ENCODE results near the gene RPS18. TPM values are rescaled to one million over a fixed set of nuclear protein-coding genes. Genes with fewer than 3 reads are reported as not detected.

The RPS18 gene
- total RNA-seq, 2 donors from 2014 or later = 2,541 to 3,009 TPM

DNA sequence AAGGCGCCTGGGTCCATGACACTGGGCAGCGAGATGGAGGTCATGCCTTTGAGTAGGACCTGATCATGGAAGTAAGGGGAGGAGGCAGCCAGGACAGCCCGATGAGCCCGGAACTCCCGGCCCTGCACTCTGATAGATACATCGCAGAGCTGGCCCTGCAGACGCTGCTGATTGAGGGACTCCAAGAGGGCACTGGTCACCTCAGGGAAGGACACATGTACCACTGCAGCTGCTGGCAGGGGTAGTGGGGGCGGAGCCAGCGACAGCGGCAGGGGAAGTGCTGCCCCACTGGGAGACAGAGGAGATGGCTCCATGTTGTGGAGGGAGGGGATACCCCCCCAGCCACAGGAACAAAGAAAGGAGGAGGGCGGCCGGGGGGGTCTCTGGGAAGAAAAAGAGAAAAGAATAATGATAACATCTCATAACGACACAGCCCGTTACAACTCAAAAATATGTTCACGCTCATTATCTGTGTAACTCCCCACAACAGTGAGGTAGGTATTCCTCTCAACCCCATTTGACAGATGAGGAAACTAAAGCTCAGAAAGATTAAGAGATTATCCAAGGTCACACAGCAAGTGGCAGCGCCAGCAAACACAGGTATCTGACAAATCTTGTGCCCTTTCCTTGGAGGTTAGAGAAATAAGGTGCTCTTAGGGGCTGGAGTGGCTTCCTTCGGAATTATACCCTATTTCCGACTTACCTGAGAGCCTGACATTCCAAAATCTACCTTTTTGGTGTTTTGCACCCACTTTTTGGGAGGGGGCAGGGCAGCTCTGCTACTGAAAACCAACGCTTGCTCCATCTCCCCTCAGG, 44.9 kb downstream of the RPS18 start:
- Histone ChIP-seq H3K4me1 (ENCODE audit: control insufficient read depth, insufficient read depth, low read length) (peaks cover 17% of the 10 kb centered on the region), H3K4me3 (ENCODE audit: low read length) (peak overlapping the region; percentile 43), H3K9ac (ENCODE audit: extremely low read depth, low read length, poor library complexity, severe bottlenecking) (no peak overlapping the region), H3K27ac (ENCODE audit: low read depth, low read length) (no peak overlapping the region), H3K27me3 (ENCODE audit: control insufficient read depth, insufficient read depth, low read length, poor library complexity, severe bottlenecking) (peaks cover 17% of the 10 kb centered on the region), H3K9me3 (ENCODE audit: control insufficient read depth, low read length) (no peaks in the 10 kb centered on the region), H3K36me3 (ENCODE audit: control insufficient read depth, insufficient read depth, low read length) (peaks cover 30% of the 10 kb centered on the region)
- WGBS, 2 experiments (ENCODE audit: insufficient coverage in 1 of 2, insufficient read length in 1 of 2) = 76 to 77% methylated on average over 14 to 17 of the region's 19 CpGs
- TF ChIP-seq, protein P1, sequence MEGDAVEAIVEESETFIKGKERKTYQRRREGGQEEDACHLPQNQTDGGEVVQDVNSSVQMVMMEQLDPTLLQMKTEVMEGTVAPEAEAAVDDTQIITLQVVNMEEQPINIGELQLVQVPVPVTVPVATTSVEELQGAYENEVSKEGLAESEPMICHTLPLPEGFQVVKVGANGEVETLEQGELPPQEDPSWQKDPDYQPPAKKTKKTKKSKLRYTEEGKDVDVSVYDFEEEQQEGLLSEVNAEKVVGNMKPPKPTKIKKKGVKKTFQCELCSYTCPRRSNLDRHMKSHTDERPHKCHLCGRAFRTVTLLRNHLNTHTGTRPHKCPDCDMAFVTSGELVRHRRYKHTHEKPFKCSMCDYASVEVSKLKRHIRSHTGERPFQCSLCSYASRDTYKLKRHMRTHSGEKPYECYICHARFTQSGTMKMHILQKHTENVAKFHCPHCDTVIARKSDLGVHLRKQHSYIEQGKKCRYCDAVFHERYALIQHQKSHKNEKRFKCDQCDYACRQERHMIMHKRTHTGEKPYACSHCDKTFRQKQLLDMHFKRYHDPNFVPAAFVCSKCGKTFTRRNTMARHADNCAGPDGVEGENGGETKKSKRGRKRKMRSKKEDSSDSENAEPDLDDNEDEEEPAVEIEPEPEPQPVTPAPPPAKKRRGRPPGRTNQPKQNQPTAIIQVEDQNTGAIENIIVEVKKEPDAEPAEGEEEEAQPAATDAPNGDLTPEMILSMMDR (conservative IDR thresholded peaks at IDR 0.05) = no peak
- peak; percentile 49 for DNase-seq
- Mint-ChIP-seq H3K4me3 (peak overlapping the region; percentile 87), H3K36me3 (ENCODE audit: low read depth) (peaks cover 36% of the 10 kb centered on the region), H3K27me3 (ENCODE audit: insufficient read depth) (peaks cover 13% of the 10 kb centered on the region), H3K27ac (peak overlapping the region; percentile 74), H3K4me1 (peaks cover 43% of the 10 kb centered on the region), H3K9me3 (no peaks in the 10 kb centered on the region)

DNA sequence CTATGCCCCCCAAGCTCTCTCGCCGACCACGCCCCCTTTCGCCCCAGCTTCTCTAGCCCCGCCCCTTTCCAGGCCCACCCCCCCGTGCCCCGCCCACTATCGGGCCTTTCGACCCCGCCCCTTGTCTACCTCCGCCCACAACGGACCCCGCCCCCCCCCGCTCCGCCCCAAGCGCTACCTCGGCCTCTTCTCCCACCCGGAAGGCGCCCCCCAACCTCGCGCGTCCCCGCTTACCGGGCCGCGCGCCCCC, 45.5 kb downstream of the RPS18 start:
- 0 to 1% methylated on average over 1 to 14 of the region's 27 CpGs for whole genome bisulfite sequencing, 2 experiments (ENCODE audit: insufficient coverage in 1 of 2, insufficient read length in 1 of 2)
- H3K4me1 ChIP-seq (ENCODE audit: control insufficient read depth, insufficient read depth, low read length) = peaks cover 17% of the 10 kb centered on the region
- H3K9me3 ChIP-seq (ENCODE audit: control insufficient read depth, low read length) = no peaks in the 10 kb centered on the region
- Mint-ChIP-seq H3K27me3 (ENCODE audit: insufficient read depth) (peaks cover 12% of the 10 kb centered on the region), H3K27ac (peak overlapping the region; percentile 74), H3K4me1 (peaks cover 43% of the 10 kb centered on the region), H3K36me3 (ENCODE audit: low read depth) (peaks cover 36% of the 10 kb centered on the region), H3K4me3 (peak overlapping the region; percentile 87), H3K9me3 (no peaks in the 10 kb centered on the region)
- peaks cover 30% of the 10 kb centered on the region for H3K36me3 ChIP-seq (ENCODE audit: control insufficient read depth, insufficient read depth, low read length)
- H3K27ac ChIP-seq (ENCODE audit: low read depth, low read length) = no peak overlapping the region
- peak overlapping the region; percentile 43 for H3K4me3 ChIP-seq (ENCODE audit: low read length)
- peaks cover 12% of the 10 kb centered on the region for H3K27me3 ChIP-seq (ENCODE audit: control insufficient read depth, insufficient read depth, low read length, poor library complexity, severe bottlenecking)
- TF ChIP-seq, protein P1 (conservative IDR thresholded peaks at IDR 0.05) = no peak
- H3K9ac ChIP-seq (ENCODE audit: extremely low read depth, low read length, poor library complexity, severe bottlenecking) = no peak overlapping the region
- no peak for DNase-seq

DNA sequence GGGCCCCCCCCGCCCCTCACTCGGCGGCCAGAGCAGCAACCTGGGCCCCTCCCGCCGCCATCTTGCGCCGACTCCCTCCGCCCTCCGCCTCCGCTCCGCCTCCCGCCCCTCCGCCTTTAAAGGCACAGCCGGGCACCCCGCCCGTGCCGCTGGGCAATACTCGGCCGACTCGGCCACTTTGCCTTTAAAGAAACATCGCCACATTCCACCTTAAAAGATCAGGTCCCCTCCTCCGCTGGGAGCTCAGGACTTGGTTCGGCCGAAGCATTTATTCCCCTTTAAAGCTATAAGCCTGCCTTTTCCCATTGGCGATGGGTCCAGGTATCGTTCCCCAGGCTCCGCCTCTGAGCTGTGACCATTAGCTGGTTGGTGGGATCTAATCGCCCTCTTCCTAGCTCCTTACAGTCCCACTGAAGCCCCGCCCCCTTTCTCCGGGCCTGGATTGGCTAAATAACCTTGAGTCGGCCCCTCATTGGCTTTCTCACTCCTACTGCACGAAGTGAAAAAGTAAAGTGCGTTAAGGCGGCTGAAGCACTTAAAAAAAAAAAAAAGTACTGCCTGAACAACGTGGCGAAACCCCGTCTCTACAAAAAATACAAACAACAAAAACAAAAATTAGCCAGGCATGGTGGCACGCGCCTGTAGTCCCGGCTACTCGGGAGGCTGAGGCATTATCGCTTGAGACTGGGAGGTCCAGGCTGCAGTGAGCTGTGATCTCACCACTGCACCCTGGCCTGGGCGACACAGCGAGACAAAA, 46.0 kb downstream of the RPS18 start, which contains the start of gene ZBTB22:
Gene ZBTB22, minus strand, starts transcription at position 76 of the 757 bp plus-strand sequence. CDS start 828 bp downstream, outside the sequence.
- H3K4me1 Mint-ChIP-seq = peaks cover 40% of the 10 kb centered on the region
- TF ChIP-seq, protein P1 (conservative IDR thresholded peaks at IDR 0.05) = no peak
- Histone ChIP-seq H3K4me1 (ENCODE audit: control insufficient read depth, insufficient read depth, low read length) (peaks cover 17% of the 10 kb centered on the region), H3K36me3 (ENCODE audit: control insufficient read depth, insufficient read depth, low read length) (peaks cover 30% of the 10 kb centered on the region), H3K9ac (ENCODE audit: extremely low read depth, low read length, poor library complexity, severe bottlenecking) (peak within 1 kb of the TSS; percentile 31), H3K27ac (ENCODE audit: low read depth, low read length) (peak within 1 kb of the TSS; percentile 55), H3K4me3 (ENCODE audit: low read length) (peak within 1 kb of the TSS; percentile 89), H3K9me3 (ENCODE audit: control insufficient read depth, low read length) (no peaks in the 10 kb centered on the region), H3K27me3 (ENCODE audit: control insufficient read depth, insufficient read depth, low read length, poor library complexity, severe bottlenecking) (peaks cover 10% of the 10 kb centered on the region)
- H3K27ac Mint-ChIP-seq = peak within 1 kb of the TSS; percentile 99
- no peaks in the 10 kb centered on the region for H3K9me3 Mint-ChIP-seq
- DNase-seq = peak; percentile 99
- peak within 1 kb of the TSS; percentile 87 for H3K4me3 Mint-ChIP-seq
- peaks cover 36% of the 10 kb centered on the region for H3K36me3 Mint-ChIP-seq (ENCODE audit: low read depth)
- WGBS, 2 experiments (ENCODE audit: insufficient coverage in 1 of 2, insufficient read length in 1 of 2) = 2 to 3% methylated on average over 21 to 44 of the region's 44 CpGs
- peaks cover 11% of the 10 kb centered on the region for H3K27me3 Mint-ChIP-seq (ENCODE audit: insufficient read depth)
